HepG2 (cell line): ENCODE measurements around the gene MTHFR.

Source experiments
- CTCF ChIP-seq: sonication (generic); formaldehyde crosslinking; IDR thresholded peaks from 2 replicates; pipeline ENCODE4 v1.5.0; 2020; ENCODE audit warnings: mild to moderate bottlenecking, missing genetic modification reagents, moderate library complexity
- ETS1 ChIP-seq: sonication (generic); formaldehyde crosslinking; IDR thresholded peaks from 2 replicates; pipeline ENCODE4 v1.4.0; 2020; ENCODE audit warnings: missing genetic modification reagents
- EZH2 ChIP-seq: conservative IDR thresholded peaks from 2 replicates; pipeline ENCODE4 v1.6.1; 2012; ENCODE audit warnings: mild to moderate bottlenecking, low read depth, low read length, moderate library complexity
- THAP7 ChIP-seq: sonication (generic); formaldehyde crosslinking; IDR thresholded peaks from 2 replicates; pipeline ENCODE4 v1.8.1; 2023; ENCODE audit warnings: mild to moderate bottlenecking, missing genetic modification reagents
- YY1 ChIP-seq: IDR thresholded peaks from 2 replicates; pipeline ENCODE4 v1.6.1; 2011; ENCODE audit warnings: low read length, low read depth, moderate library complexity, mild to moderate bottlenecking; ENCODE audit not compliant: insufficient read depth, insufficient replicate concordance

GRCh38 chr1:11831945-11832725 lies 26.4 kb upstream of the MTHFR start:
- TF ChIP-seq ETS1 (CRISPR knock-in tag): no peak
- TF ChIP-seq EZH2: no peak
- no peak for TF ChIP-seq YY1
- TF ChIP-seq THAP7 (CRISPR knock-in tag): no peak
- TF ChIP-seq CTCF (CRISPR knock-in tag): no peak
